HG02798 (cell line): ENCODE results near the gene ARHGEF28.

Source experiments
- ATAC-seq: cut with Tn5 transposase; IDR thresholded peaks from one replicate; pipeline ENCODE4 v1.9.1; 2021; ENCODE audit warnings: mild to moderate bottlenecking; ENCODE audit not compliant: unreplicated experiment, poor library complexity

ARHGEF28 gene

GRCh38 chr5:73625944-73626811 lies at the start of gene ARHGEF28:
TSS of gene ARHGEF28 (plus strand) at chr5:73626196. CDS start at chr5:73684852, 58,656 bp downstream.
- ATAC-seq = peak; percentile 76

GRCh38 chr5:73582285-73583145 lies 43.5 kb upstream of the ARHGEF28 start:
- no peak for ATAC-seq

GRCh38 chr5:73587923-73588322 lies 38.1 kb upstream of the ARHGEF28 start:
- no peak for ATAC-seq

- peak; percentile 57 for ATAC-seq
Measured at GRCh38 chr5:73591102-73591695, 34.8 kb upstream of the ARHGEF28 start.

- ATAC-seq = no peak
Measured at GRCh38 chr5:73591698-73592501, 34.1 kb upstream of the ARHGEF28 start.

GRCh38 chr5:73592551-73592950 lies 33.4 kb upstream of the ARHGEF28 start:
- ATAC-seq = no peak

GRCh38 chr5:73596705-73597328 lies 29.2 kb upstream of the ARHGEF28 start:
- ATAC-seq = no peak

- no peak for ATAC-seq
Measured at GRCh38 chr5:73599380-73599779, 26.6 kb upstream of the ARHGEF28 start.

GRCh38 chr5:73603998-73604397 lies 22.0 kb upstream of the ARHGEF28 start:
- ATAC-seq = no peak

- no peak for ATAC-seq
Measured at GRCh38 chr5:73605223-73606087, 20.5 kb upstream of the ARHGEF28 start.

- ATAC-seq = no peak
Measured at GRCh38 chr5:73606206-73606753, 19.7 kb upstream of the ARHGEF28 start.

- no peak for ATAC-seq
Measured at GRCh38 chr5:73607228-73607627, 18.8 kb upstream of the ARHGEF28 start.

- ATAC-seq = no peak
Measured at GRCh38 chr5:73612799-73613198, 13.2 kb upstream of the ARHGEF28 start.

GRCh38 chr5:73615085-73615484 lies 10.9 kb upstream of the ARHGEF28 start:
- no peak for ATAC-seq

- ATAC-seq = no peak
Measured at GRCh38 chr5:73615947-73616346, 10.0 kb upstream of the ARHGEF28 start.

GRCh38 chr5:73617510-73618279 lies 8.3 kb upstream of the ARHGEF28 start:
- peak; percentile 72 for ATAC-seq

- no peak for ATAC-seq
Measured at GRCh38 chr5:73619606-73620333, 6.2 kb upstream of the ARHGEF28 start.
